ENCODE data around the gene ACSL4. TPM values are rescaled to one million over a fixed set of nuclear protein-coding genes. Genes with fewer than 3 reads are reported as not detected.

ACSL4 gene
- total RNA-seq, 1 experiment from 2014 or later = 55.2 TPM

DNA sequence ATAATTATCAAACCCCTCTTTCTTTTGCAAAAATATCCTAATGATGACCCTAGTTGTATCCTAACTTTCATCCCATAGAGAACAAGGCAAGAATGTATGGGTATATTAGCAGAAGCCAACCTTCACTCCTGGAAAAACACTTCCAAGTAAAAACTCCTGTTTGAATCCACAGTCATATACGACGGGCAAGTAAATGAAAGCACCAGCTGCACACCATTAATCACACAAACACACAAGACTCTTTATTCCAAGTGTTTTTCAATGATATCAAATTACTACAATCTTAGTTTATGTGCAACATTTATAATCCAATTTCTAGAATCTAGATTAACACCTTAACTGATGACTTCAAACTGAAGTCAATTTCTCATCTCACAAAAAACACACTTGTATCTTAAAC is 22.9 kb downstream of the ACSL4 start:
- DNase-seq (ENCODE audit: low read depth, low spot score) = no peak
- ATAC-seq = no peak
- Histone ChIP-seq H3K4me1 (ENCODE audit: control insufficient read depth, insufficient read depth, low read length) (peaks cover 5% of the 10 kb centered on the region; the same call in 1 of the 2 replicates), H3K4me3 (ENCODE audit: low read depth in 2 of 2, low read length in 2 of 2) (no peak overlapping the region), H3K9me3 (ENCODE audit: control insufficient read depth, insufficient read depth, low read depth, low read length) (no peaks in the 10 kb centered on the region), H3K27me3 (ENCODE audit: control insufficient read depth, insufficient read depth, low read length) (no peaks in the 10 kb centered on the region), H3K27ac (ENCODE audit: low read length) (no peak overlapping the region), H3K36me3 (ENCODE audit: control insufficient read depth, insufficient read depth, low read length) (no peaks in the 10 kb centered on the region)
- ChIA-PET POLR2A (no interaction called here), CTCF (no interaction called here)
- TF ChIP-seq SIN3A (IDR thresholded peaks at IDR 0.05; ENCODE audit: borderline replicate concordance, insufficient read depth, low read depth, low read length) (no peak), TCF7L2 (IDR thresholded peaks at IDR 0.05; ENCODE audit: low read depth, low read length) (no peak), POLR2AphosphoS5 (IDR thresholded peaks at IDR 0.05; ENCODE audit: low read depth, low read length) (no peak)
- TF ChIP-seq, protein P1, sequence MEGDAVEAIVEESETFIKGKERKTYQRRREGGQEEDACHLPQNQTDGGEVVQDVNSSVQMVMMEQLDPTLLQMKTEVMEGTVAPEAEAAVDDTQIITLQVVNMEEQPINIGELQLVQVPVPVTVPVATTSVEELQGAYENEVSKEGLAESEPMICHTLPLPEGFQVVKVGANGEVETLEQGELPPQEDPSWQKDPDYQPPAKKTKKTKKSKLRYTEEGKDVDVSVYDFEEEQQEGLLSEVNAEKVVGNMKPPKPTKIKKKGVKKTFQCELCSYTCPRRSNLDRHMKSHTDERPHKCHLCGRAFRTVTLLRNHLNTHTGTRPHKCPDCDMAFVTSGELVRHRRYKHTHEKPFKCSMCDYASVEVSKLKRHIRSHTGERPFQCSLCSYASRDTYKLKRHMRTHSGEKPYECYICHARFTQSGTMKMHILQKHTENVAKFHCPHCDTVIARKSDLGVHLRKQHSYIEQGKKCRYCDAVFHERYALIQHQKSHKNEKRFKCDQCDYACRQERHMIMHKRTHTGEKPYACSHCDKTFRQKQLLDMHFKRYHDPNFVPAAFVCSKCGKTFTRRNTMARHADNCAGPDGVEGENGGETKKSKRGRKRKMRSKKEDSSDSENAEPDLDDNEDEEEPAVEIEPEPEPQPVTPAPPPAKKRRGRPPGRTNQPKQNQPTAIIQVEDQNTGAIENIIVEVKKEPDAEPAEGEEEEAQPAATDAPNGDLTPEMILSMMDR (IDR thresholded peaks at IDR 0.05) = no peak
- TF ChIP-seq, protein P2, sequence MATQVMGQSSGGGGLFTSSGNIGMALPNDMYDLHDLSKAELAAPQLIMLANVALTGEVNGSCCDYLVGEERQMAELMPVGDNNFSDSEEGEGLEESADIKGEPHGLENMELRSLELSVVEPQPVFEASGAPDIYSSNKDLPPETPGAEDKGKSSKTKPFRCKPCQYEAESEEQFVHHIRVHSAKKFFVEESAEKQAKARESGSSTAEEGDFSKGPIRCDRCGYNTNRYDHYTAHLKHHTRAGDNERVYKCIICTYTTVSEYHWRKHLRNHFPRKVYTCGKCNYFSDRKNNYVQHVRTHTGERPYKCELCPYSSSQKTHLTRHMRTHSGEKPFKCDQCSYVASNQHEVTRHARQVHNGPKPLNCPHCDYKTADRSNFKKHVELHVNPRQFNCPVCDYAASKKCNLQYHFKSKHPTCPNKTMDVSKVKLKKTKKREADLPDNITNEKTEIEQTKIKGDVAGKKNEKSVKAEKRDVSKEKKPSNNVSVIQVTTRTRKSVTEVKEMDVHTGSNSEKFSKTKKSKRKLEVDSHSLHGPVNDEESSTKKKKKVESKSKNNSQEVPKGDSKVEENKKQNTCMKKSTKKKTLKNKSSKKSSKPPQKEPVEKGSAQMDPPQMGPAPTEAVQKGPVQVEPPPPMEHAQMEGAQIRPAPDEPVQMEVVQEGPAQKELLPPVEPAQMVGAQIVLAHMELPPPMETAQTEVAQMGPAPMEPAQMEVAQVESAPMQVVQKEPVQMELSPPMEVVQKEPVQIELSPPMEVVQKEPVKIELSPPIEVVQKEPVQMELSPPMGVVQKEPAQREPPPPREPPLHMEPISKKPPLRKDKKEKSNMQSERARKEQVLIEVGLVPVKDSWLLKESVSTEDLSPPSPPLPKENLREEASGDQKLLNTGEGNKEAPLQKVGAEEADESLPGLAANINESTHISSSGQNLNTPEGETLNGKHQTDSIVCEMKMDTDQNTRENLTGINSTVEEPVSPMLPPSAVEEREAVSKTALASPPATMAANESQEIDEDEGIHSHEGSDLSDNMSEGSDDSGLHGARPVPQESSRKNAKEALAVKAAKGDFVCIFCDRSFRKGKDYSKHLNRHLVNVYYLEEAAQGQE (IDR thresholded peaks at IDR 0.05; ENCODE audit: insufficient read depth in 1 of 2, low read depth in 2 of 2, low read length in 1 of 2) = no peak
- intact Hi-C loops (cut with micrococcal nuclease; ENCODE audit: unreplicated experiment) (no loop called here), in situ Hi-C loops (cut with HindIII; ENCODE audit: low pct_unique_long_range_greater_than_20kb, low sequenced_read_pairs) (no loop called here)
- no TSS peak for BruUV-seq (replicated peaks)

GRCh38 chrX:109709129-109709631 is 23.9 kb downstream of the ACSL4 start:
- ChIA-PET CTCF (interaction anchor here (1.2 kb wide), 1 partner anchor 148 kb away, joined by 4 read pairs; no protein-coding TSS in a partner anchor), POLR2A (no interaction called here)
- no peak overlapping the region for H3K27ac ChIP-seq (ENCODE audit: low read length)
- TF ChIP-seq TCF7L2 (IDR thresholded peaks at IDR 0.05; ENCODE audit: low read depth, low read length) (no peak), POLR2AphosphoS5 (IDR thresholded peaks at IDR 0.05; ENCODE audit: low read depth, low read length) (no peak)
- H3K4me1 ChIP-seq (ENCODE audit: control insufficient read depth, insufficient read depth, low read length) = peaks cover 3% of the 10 kb centered on the region; the same call in 1 of the 2 replicates
- DNase-seq (ENCODE audit: low read depth, low spot score) = no peak
- no peak for ATAC-seq
- intact Hi-C loops (cut with micrococcal nuclease; ENCODE audit: unreplicated experiment) = no loop called here
- no peaks in the 10 kb centered on the region for H3K9me3 ChIP-seq (ENCODE audit: control insufficient read depth, insufficient read depth, low read depth, low read length)
- no TSS peak for BruUV-seq (replicated peaks)
- H3K4me3 ChIP-seq (ENCODE audit: low read depth in 2 of 2, low read length in 2 of 2) = no peak overlapping the region
- in situ Hi-C loops (cut with HindIII; ENCODE audit: low pct_unique_long_range_greater_than_20kb, low sequenced_read_pairs) = no loop called here
- H3K27me3 ChIP-seq (ENCODE audit: control insufficient read depth, insufficient read depth, low read length) = no peaks in the 10 kb centered on the region
- H3K36me3 ChIP-seq (ENCODE audit: control insufficient read depth, insufficient read depth, low read length) = no peaks in the 10 kb centered on the region

- Histone ChIP-seq H3K27ac (ENCODE audit: low read length) (no peak overlapping the region), H3K36me3 (ENCODE audit: control insufficient read depth, insufficient read depth, low read length) (no peaks in the 10 kb centered on the region), H3K9me3 (ENCODE audit: control insufficient read depth, insufficient read depth, low read depth, low read length) (no peaks in the 10 kb centered on the region), H3K4me3 (ENCODE audit: low read depth in 2 of 2, low read length in 2 of 2) (no peak overlapping the region), H3K27me3 (ENCODE audit: control insufficient read depth, insufficient read depth, low read length) (no peaks in the 10 kb centered on the region), H3K4me1 (ENCODE audit: control insufficient read depth, insufficient read depth, low read length) (no peaks in the 10 kb centered on the region)
- ChIA-PET CTCF (no interaction called here), POLR2A (no interaction called here)
- BruUV-seq (replicated peaks) = no TSS peak
- TF ChIP-seq, protein P2 (IDR thresholded peaks at IDR 0.05; ENCODE audit: insufficient read depth in 1 of 2, low read depth in 2 of 2, low read length in 1 of 2) = no peak
- TF ChIP-seq, protein P1 (IDR thresholded peaks at IDR 0.05) = no peak
- no peak for TF ChIP-seq TCF7L2 (IDR thresholded peaks at IDR 0.05; ENCODE audit: low read depth, low read length)
- TF ChIP-seq SIN3A (IDR thresholded peaks at IDR 0.05; ENCODE audit: borderline replicate concordance, insufficient read depth, low read depth, low read length) = no peak
- no peak for TF ChIP-seq POLR2AphosphoS5 (IDR thresholded peaks at IDR 0.05; ENCODE audit: low read depth, low read length)
- in situ Hi-C loops (cut with HindIII; ENCODE audit: low pct_unique_long_range_greater_than_20kb, low sequenced_read_pairs) = no loop called here
- intact Hi-C loops (cut with micrococcal nuclease; ENCODE audit: unreplicated experiment) = no loop called here
- DNase-seq (ENCODE audit: low read depth, low spot score) = no peak
- no peak for ATAC-seq
These were observed 25.3 kb downstream of the ACSL4 start for GRCh38 chrX:109707720-109708119.

Measured in Panc1 (cell line).